ENCODE measurements around the gene THOC3.
"Not testable (repeated sequence)": the region's sequence is repeated elsewhere in the genome, so short reads cannot be mapped to it uniquely, and the experiment has no call there.

The THOC3 gene

DNA sequence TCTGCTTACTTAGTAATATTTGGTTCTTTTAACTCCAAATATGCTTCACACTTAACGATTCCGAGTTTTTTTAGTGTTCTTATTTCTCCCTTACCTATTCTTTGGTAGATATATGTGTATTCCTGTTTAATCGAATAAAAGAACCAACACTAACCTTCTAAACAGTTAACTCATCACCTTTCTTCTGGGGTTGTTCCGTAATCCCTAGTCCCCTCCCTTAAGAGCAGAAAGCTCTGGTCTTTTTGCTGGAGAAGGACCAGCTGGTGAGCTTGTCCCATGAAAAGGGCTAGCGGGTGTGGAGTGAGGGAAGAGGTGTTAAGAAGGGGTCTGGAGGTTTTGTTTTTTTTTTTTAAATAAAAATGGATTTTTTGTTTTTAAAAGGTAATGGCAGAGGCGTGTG is 266 bp upstream of the THOC3 start:
- not testable (repeated sequence) for H3K27me3 ChIP-seq (ENCODE audit: control insufficient read depth in 3 of 3, insufficient read depth in 3 of 3, low read depth in 1 of 3, low read length in 3 of 3); H3K4me2 ChIP-seq (ENCODE audit: insufficient read depth, low read length, poor library complexity, severe bottlenecking); DNase-seq (ENCODE audit: low spot score); H3K9me3 ChIP-seq (replicated peaks in 1 of 2; ENCODE audit: control insufficient read depth in 2 of 2, insufficient read depth in 1 of 2, low read depth in 1 of 2, low read length in 2 of 2); H3K9ac ChIP-seq (ENCODE audit: low read depth, low read length, poor library complexity); H4K8ac ChIP-seq (ENCODE audit: low read depth, low read length); H3K14ac ChIP-seq (ENCODE audit: low read length); H3K4ac ChIP-seq (ENCODE audit: low read length); H3K27ac ChIP-seq (replicated peaks; ENCODE audit: low read length); H3K36me3 ChIP-seq (replicated peaks in 1 of 2; ENCODE audit: control insufficient read depth in 2 of 2, insufficient read depth in 2 of 2, low read length in 2 of 2); H3K18ac ChIP-seq (ENCODE audit: low read length); H2BK120ac ChIP-seq (ENCODE audit: low read depth, low read length); H3K4me1 ChIP-seq (ENCODE audit: control insufficient read depth in 2 of 2, insufficient read depth in 1 of 2, low read depth in 1 of 2, low read length in 2 of 2); H2BK15ac ChIP-seq (ENCODE audit: low read length); H4K91ac ChIP-seq (ENCODE audit: low read depth, low read length, poor library complexity); H2BK5ac ChIP-seq (ENCODE audit: low read length); H3K79me1 ChIP-seq (ENCODE audit: low read depth, low read length); H2BK12ac ChIP-seq (ENCODE audit: low read length); H2AK5ac ChIP-seq (ENCODE audit: low read depth, low read length); H3K23ac ChIP-seq (ENCODE audit: low read depth, low read length, poor library complexity)
- WGBS, 2 donors (ENCODE audit: extremely low coverage in 2 of 2, insufficient read length in 2 of 2, insufficient replicate concordance in 1 of 2): no CpG with 5 or more reads among the region's 6 CpGs
- peak overlapping the region; percentile 91 for H2AFZ ChIP-seq (ENCODE audit: low read length)
- H3K4me3 ChIP-seq (ENCODE audit: low read length in 2 of 2): peak overlapping the region in 1 of 2 donors; percentile 60

DNA sequence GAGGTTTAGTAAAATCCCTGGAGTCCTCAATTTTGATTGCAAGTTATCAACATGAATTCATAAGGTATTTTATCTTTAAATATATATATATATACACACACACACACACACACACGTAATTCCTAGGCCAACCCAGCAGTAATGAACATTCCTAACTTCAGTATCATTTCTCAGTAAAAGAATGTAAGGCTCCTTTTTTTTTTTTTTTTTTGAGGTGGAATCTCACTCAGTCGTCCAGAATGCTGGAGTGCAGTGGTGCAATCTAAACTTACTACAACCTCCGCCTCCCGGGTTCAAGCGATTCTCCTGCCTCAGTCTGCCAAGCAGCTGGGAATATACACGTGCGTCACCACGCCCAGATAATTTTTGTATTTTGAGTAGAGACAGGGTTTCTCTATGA is 5.8 kb downstream of the THOC3 start:
- not testable (repeated sequence) for H3K14ac ChIP-seq (ENCODE audit: low read length); H3K4me3 ChIP-seq (ENCODE audit: low read length in 2 of 2); H3K79me1 ChIP-seq (ENCODE audit: low read depth, low read length); H3K9me3 ChIP-seq (replicated peaks in 1 of 2; ENCODE audit: control insufficient read depth in 2 of 2, insufficient read depth in 1 of 2, low read depth in 1 of 2, low read length in 2 of 2); H3K23ac ChIP-seq (ENCODE audit: low read depth, low read length, poor library complexity); H2BK12ac ChIP-seq (ENCODE audit: low read length); H2BK15ac ChIP-seq (ENCODE audit: low read length); H2AK5ac ChIP-seq (ENCODE audit: low read depth, low read length); H3K27ac ChIP-seq (replicated peaks; ENCODE audit: low read length); H3K27me3 ChIP-seq (ENCODE audit: control insufficient read depth in 3 of 3, insufficient read depth in 3 of 3, low read depth in 1 of 3, low read length in 3 of 3); H2BK120ac ChIP-seq (ENCODE audit: low read depth, low read length); H3K4me2 ChIP-seq (ENCODE audit: insufficient read depth, low read length, poor library complexity, severe bottlenecking); H4K91ac ChIP-seq (ENCODE audit: low read depth, low read length, poor library complexity); H4K8ac ChIP-seq (ENCODE audit: low read depth, low read length); H2BK5ac ChIP-seq (ENCODE audit: low read length); DNase-seq (ENCODE audit: low spot score); H3K4me1 ChIP-seq (ENCODE audit: control insufficient read depth in 2 of 2, insufficient read depth in 1 of 2, low read depth in 1 of 2, low read length in 2 of 2); H3K18ac ChIP-seq (ENCODE audit: low read length); H3K9ac ChIP-seq (ENCODE audit: low read depth, low read length, poor library complexity); H2AFZ ChIP-seq (ENCODE audit: low read length); H3K4ac ChIP-seq (ENCODE audit: low read length)
- H3K36me3 ChIP-seq (replicated peaks in 1 of 2; ENCODE audit: control insufficient read depth in 2 of 2, insufficient read depth in 2 of 2, low read length in 2 of 2): peaks cover 2 to 24% of the 10 kb centered on the region in 2 donors
- no CpG with 5 or more reads among the region's 8 CpGs for WGBS, 2 donors (ENCODE audit: extremely low coverage in 2 of 2, insufficient read length in 2 of 2, insufficient replicate concordance in 1 of 2)

DNA sequence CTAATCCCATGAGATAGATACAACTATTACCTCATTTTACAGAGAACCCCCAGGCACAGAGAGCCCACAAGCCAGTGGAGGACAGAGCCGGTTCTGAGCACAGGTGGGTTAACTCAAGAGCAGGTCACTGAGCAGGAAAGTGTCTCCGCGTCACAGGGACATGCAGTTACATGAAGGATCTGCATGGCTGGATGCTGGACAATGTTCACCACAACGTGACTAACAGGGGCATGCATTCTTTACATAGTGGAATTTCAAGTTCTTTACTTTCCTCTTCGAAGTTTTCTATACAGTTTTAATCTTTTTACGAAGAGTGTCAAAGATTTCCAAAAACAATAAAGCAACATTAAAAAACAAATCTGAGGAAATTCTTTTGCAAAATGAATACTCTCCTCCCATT is 7.9 kb downstream of the THOC3 start:
- not testable (repeated sequence) for H2BK15ac ChIP-seq (ENCODE audit: low read length); H2BK5ac ChIP-seq (ENCODE audit: low read length); H3K23ac ChIP-seq (ENCODE audit: low read depth, low read length, poor library complexity); H3K4me2 ChIP-seq (ENCODE audit: insufficient read depth, low read length, poor library complexity, severe bottlenecking); H3K4ac ChIP-seq (ENCODE audit: low read length); H3K14ac ChIP-seq (ENCODE audit: low read length); H2AFZ ChIP-seq (ENCODE audit: low read length); H2BK12ac ChIP-seq (ENCODE audit: low read length); H3K27me3 ChIP-seq (ENCODE audit: control insufficient read depth in 3 of 3, insufficient read depth in 3 of 3, low read depth in 1 of 3, low read length in 3 of 3); H3K18ac ChIP-seq (ENCODE audit: low read length); H2AK5ac ChIP-seq (ENCODE audit: low read depth, low read length); H4K91ac ChIP-seq (ENCODE audit: low read depth, low read length, poor library complexity); H3K4me1 ChIP-seq (ENCODE audit: control insufficient read depth in 2 of 2, insufficient read depth in 1 of 2, low read depth in 1 of 2, low read length in 2 of 2); H2BK120ac ChIP-seq (ENCODE audit: low read depth, low read length); H3K9ac ChIP-seq (ENCODE audit: low read depth, low read length, poor library complexity); H3K27ac ChIP-seq (replicated peaks; ENCODE audit: low read length); H3K4me3 ChIP-seq (ENCODE audit: low read length in 2 of 2); H3K79me1 ChIP-seq (ENCODE audit: low read depth, low read length); DNase-seq (ENCODE audit: low spot score); H4K8ac ChIP-seq (ENCODE audit: low read depth, low read length); H3K9me3 ChIP-seq (replicated peaks in 1 of 2; ENCODE audit: control insufficient read depth in 2 of 2, insufficient read depth in 1 of 2, low read depth in 1 of 2, low read length in 2 of 2)
- peaks cover 2 to 22% of the 10 kb centered on the region in 2 donors for H3K36me3 ChIP-seq (replicated peaks in 1 of 2; ENCODE audit: control insufficient read depth in 2 of 2, insufficient read depth in 2 of 2, low read length in 2 of 2)
- no CpG with 5 or more reads among the region's 6 CpGs for WGBS, 2 donors (ENCODE audit: extremely low coverage in 2 of 2, insufficient read length in 2 of 2, insufficient replicate concordance in 1 of 2)

DNA sequence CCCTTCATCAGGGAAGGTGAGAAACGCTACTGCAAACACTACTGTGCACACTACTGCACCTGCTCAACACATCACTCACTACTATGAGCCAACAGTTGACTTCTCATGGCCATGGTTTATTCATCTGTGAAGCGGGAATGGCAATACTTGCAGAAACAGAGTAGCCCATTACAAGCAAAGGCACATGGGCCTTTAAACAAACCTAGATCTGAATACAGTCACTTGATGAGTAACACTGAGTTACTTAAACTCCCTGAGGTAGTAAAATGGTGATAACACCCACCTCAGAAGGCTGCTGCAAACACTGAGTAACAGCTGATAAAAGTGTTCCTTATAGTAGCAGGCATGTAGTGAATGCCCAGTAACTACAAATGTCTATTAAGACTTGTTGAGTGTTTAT is 9.6 kb downstream of the THOC3 start:
- not testable (repeated sequence) for H3K4ac ChIP-seq (ENCODE audit: low read length); H3K23ac ChIP-seq (ENCODE audit: low read depth, low read length, poor library complexity); H3K27ac ChIP-seq (replicated peaks; ENCODE audit: low read length); H3K14ac ChIP-seq (ENCODE audit: low read length); H2AFZ ChIP-seq (ENCODE audit: low read length); H3K79me1 ChIP-seq (ENCODE audit: low read depth, low read length); H4K8ac ChIP-seq (ENCODE audit: low read depth, low read length); H3K4me2 ChIP-seq (ENCODE audit: insufficient read depth, low read length, poor library complexity, severe bottlenecking); H3K4me1 ChIP-seq (ENCODE audit: control insufficient read depth in 2 of 2, insufficient read depth in 1 of 2, low read depth in 1 of 2, low read length in 2 of 2); DNase-seq (ENCODE audit: low spot score); H2BK12ac ChIP-seq (ENCODE audit: low read length); H2AK5ac ChIP-seq (ENCODE audit: low read depth, low read length); H3K27me3 ChIP-seq (ENCODE audit: control insufficient read depth in 3 of 3, insufficient read depth in 3 of 3, low read depth in 1 of 3, low read length in 3 of 3); H2BK15ac ChIP-seq (ENCODE audit: low read length); H3K4me3 ChIP-seq (ENCODE audit: low read length in 2 of 2); H4K91ac ChIP-seq (ENCODE audit: low read depth, low read length, poor library complexity); H2BK120ac ChIP-seq (ENCODE audit: low read depth, low read length); H3K18ac ChIP-seq (ENCODE audit: low read length); H3K9ac ChIP-seq (ENCODE audit: low read depth, low read length, poor library complexity); H3K9me3 ChIP-seq (replicated peaks in 1 of 2; ENCODE audit: control insufficient read depth in 2 of 2, insufficient read depth in 1 of 2, low read depth in 1 of 2, low read length in 2 of 2); H2BK5ac ChIP-seq (ENCODE audit: low read length)
- no CpG with 5 or more reads among the region's 2 CpGs for WGBS, 2 donors (ENCODE audit: extremely low coverage in 2 of 2, insufficient read length in 2 of 2, insufficient replicate concordance in 1 of 2)
- peaks cover 2 to 19% of the 10 kb centered on the region in 2 donors for H3K36me3 ChIP-seq (replicated peaks in 1 of 2; ENCODE audit: control insufficient read depth in 2 of 2, insufficient read depth in 2 of 2, low read length in 2 of 2)
